Measurements from ENCODE around the gene ETS1.
"Not testable (repeated sequence)": the region's sequence is repeated elsewhere in the genome, so short reads cannot be mapped to it uniquely, and the experiment has no call there.

The ETS1 gene

GRCh38 chr11:128465531-128465930 lies 121.8 kb downstream of the ETS1 start:
- DNase-seq (ENCODE audit: low read depth, low spot score), result no peak

- DNase-seq (ENCODE audit: low read depth, low spot score), result no peak
Measured at GRCh38 chr11:128464878-128465450, 122.4 kb downstream of the ETS1 start.

- no peak for DNase-seq (ENCODE audit: low read depth, low spot score)
Measured at GRCh38 chr11:128463979-128464378, 123.4 kb downstream of the ETS1 start.

- no peak for DNase-seq (ENCODE audit: low read depth, low spot score)
Measured at GRCh38 chr11:128463371-128463829, 124.0 kb downstream of the ETS1 start.

GRCh38 chr11:128462922-128463321 lies 124.4 kb downstream of the ETS1 start:
- DNase-seq (ENCODE audit: low read depth, low spot score), result no peak

- no peak for DNase-seq (ENCODE audit: low read depth, low spot score)
Measured at GRCh38 chr11:128462189-128462588, 125.2 kb downstream of the ETS1 start.

- DNase-seq (ENCODE audit: low read depth, low spot score), result no peak
Measured at GRCh38 chr11:128458321-128458720, 129.0 kb downstream of the ETS1 start.

- DNase-seq (ENCODE audit: low read depth, low spot score), result no peak
Measured at GRCh38 chr11:128457874-128458273, 129.5 kb downstream of the ETS1 start.

GRCh38 chr11:128456566-128457268 lies 130.6 kb downstream of the ETS1 start:
- no peak for DNase-seq (ENCODE audit: low read depth, low spot score)

GRCh38 chr11:128455766-128456165 lies 131.6 kb downstream of the ETS1 start:
- no peak for DNase-seq (ENCODE audit: low read depth, low spot score)

- no peak for DNase-seq (ENCODE audit: low read depth, low spot score)
Measured at GRCh38 chr11:128453444-128454336, 133.7 kb downstream of the ETS1 start.

GRCh38 chr11:128451652-128452470 lies 135.5 kb downstream of the ETS1 start:
- peak; percentile 78 for DNase-seq (ENCODE audit: low read depth, low spot score)

- no peak for DNase-seq (ENCODE audit: low read depth, low spot score)
Measured at GRCh38 chr11:128450882-128451651, 136.3 kb downstream of the ETS1 start.

GRCh38 chr11:128450425-128450824 lies 136.9 kb downstream of the ETS1 start:
- not testable (repeated sequence) for DNase-seq (ENCODE audit: low read depth, low spot score)

GRCh38 chr11:128448981-128449713 lies 138.2 kb downstream of the ETS1 start:
- no peak for DNase-seq (ENCODE audit: low read depth, low spot score)

- DNase-seq (ENCODE audit: low read depth, low spot score), result no peak
Measured at GRCh38 chr11:128448200-128448886, 139.0 kb downstream of the ETS1 start.

GRCh38 chr11:128447233-128447632 lies 140.1 kb downstream of the ETS1 start:
- no peak for DNase-seq (ENCODE audit: low read depth, low spot score)

GRCh38 chr11:128445921-128446320 lies 141.4 kb downstream of the ETS1 start:
- not testable (repeated sequence) for DNase-seq (ENCODE audit: low read depth, low spot score)

- no peak for DNase-seq (ENCODE audit: low read depth, low spot score)
Measured at GRCh38 chr11:128437136-128437535, 150.2 kb downstream of the ETS1 start.

Measured in smooth muscle cell of the brain vasculature (primary cell).